CD4-positive, alpha-beta memory T cell (primary cell): ENCODE results near the gene CDH18. TPM values are rescaled to one million over a fixed set of nuclear protein-coding genes. Genes with fewer than 3 reads are reported as not detected.

ENCODE experiments used
- CTCF ChIA-PET: fragments of 350-600 bp; sonication (Branson Sonifier 250); formaldehyde crosslinking; loops from one replicate; lab custom pipeline; 2021; ENCODE audit warnings: inconsistent platforms; ENCODE audit not compliant: partially characterized antibody; lab: Charles Lee
- POLR2A ChIA-PET: fragments of 350-600 bp; sonication (Branson Sonifier 250); formaldehyde crosslinking; loops from one replicate; lab custom pipeline; 2021; ENCODE audit not compliant: partially characterized antibody; lab: Charles Lee
- DNase-seq, 5 donors: peaks; one replicate each; pipeline versions ENCODE4 v3.0.0 to v3.0.0-alpha.2; 2020 to 2022; ENCODE audit warnings: mixed read lengths in 1 of 5
- H3K27ac ChIP-seq: one replicate; pipeline ENCODE4 v1.7.0; 2013; ENCODE audit warnings: low read depth, low read length
- H3K27me3 ChIP-seq: 2 replicates; pipeline ENCODE4 v1.7.0; 2013; ENCODE audit warnings: mild to moderate bottlenecking, low read length, moderate library complexity; ENCODE audit not compliant: insufficient read depth
- H3K36me3 ChIP-seq: 2 replicates; pipeline ENCODE4 v1.7.0; 2013; ENCODE audit warnings: mild to moderate bottlenecking, low read length, moderate library complexity; ENCODE audit not compliant: insufficient read depth
- H3K4me1 ChIP-seq: 2 replicates; pipeline ENCODE4 v1.7.0; 2013; ENCODE audit warnings: mild to moderate bottlenecking, low read length, moderate library complexity; ENCODE audit not compliant: insufficient read depth
- H3K4me3 ChIP-seq, 2 donors: one replicate each; pipeline ENCODE4 v1.7.0; 2013; ENCODE audit warnings: low read length in 2 of 2, mild to moderate bottlenecking in 1 of 2
- H3K9me3 ChIP-seq, 2 donors: one replicate each; pipeline ENCODE4 v1.7.0; 2013; ENCODE audit warnings: low read length in 2 of 2, control low read depth in 1 of 2; ENCODE audit not compliant: control insufficient read depth in 1 of 2
- H3K27ac Mint-ChIP-seq, 7 donors: one replicate each; pipeline ENCODE4 v1.8.0; 2020 to 2021; ENCODE audit warnings: mixed read lengths in 7 of 7, mild to moderate bottlenecking in 6 of 7, inconsistent platforms in 3 of 7, moderate library complexity in 3 of 7
- H3K27me3 Mint-ChIP-seq, 2 donors: one replicate each; pipeline ENCODE4 v1.8.0; 2020 to 2021; ENCODE audit warnings: mixed read lengths in 2 of 2
- H3K36me3 Mint-ChIP-seq, 2 donors: one replicate each; pipeline ENCODE4 v1.8.0; 2020 to 2021; ENCODE audit warnings: mixed read lengths in 2 of 2, inconsistent platforms in 1 of 2, mild to moderate bottlenecking in 1 of 2
- H3K4me1 Mint-ChIP-seq, 4 donors: one replicate each; pipeline ENCODE4 v1.8.0; 2020 to 2021; ENCODE audit warnings: mixed read lengths in 4 of 4, mild to moderate bottlenecking in 1 of 4
- H3K4me3 Mint-ChIP-seq, 8 donors: one replicate each; pipeline ENCODE4 v1.8.0; 2020 to 2021; ENCODE audit warnings: mixed read lengths in 8 of 8, mild to moderate bottlenecking in 7 of 8, moderate library complexity in 6 of 8, inconsistent platforms in 3 of 8
- H3K9me3 Mint-ChIP-seq, 8 donors: one replicate each; pipeline ENCODE4 v1.8.0; 2020 to 2021; ENCODE audit warnings: mixed read lengths in 8 of 8, mild to moderate bottlenecking in 5 of 8, inconsistent platforms in 3 of 8, moderate library complexity in 1 of 8
- intact Hi-C: fragments of 100-400 bp; cut with micrococcal nuclease; formaldehyde crosslinking; loops from one replicate; pipeline ENCODE4 v1.15.1; 2023
- polyA plus RNA-seq, 2 donors: library from polyadenylated mRNA; unstranded; fragments of 300-500 nt; fragmentation: Illumina TruSeq; gene quantifications; one replicate each; pipeline ENCODE4 v1.2.3, GENCODE V29; 2021
- total RNA-seq, 2 experiments: library from RNA; stranded (reverse); gene quantifications; one replicate each; pipeline ENCODE4 v1.2.3, GENCODE V29; 2021

The CDH18 gene
- total and polyA plus RNA-seq, 4 experiments from 2014 or later = not detected

- intact Hi-C loops = no loop called here
- no peaks in the 10 kb centered on the region for H3K36me3 Mint-ChIP-seq
- no peak overlapping the region for H3K4me3 ChIP-seq
- no peak overlapping the region for H3K27ac ChIP-seq
- CTCF ChIA-PET = no interaction called here
- H3K9me3 Mint-ChIP-seq = peaks cover 0 to 24% (median 12%) of the 10 kb centered on the region in 8 donors
- POLR2A ChIA-PET = no interaction called here
- no peak overlapping the region for H3K27ac Mint-ChIP-seq
- no peaks in the 10 kb centered on the region for H3K36me3 ChIP-seq
- peaks cover 0 to 1% (median 0%) of the 10 kb centered on the region in 4 donors for H3K4me1 Mint-ChIP-seq
- no peaks in the 10 kb centered on the region for H3K27me3 Mint-ChIP-seq
- peaks cover 0 to 3% of the 10 kb centered on the region in 2 donors for H3K9me3 ChIP-seq
- H3K4me3 Mint-ChIP-seq = no peak overlapping the region
- DNase-seq = no peak
- no peaks in the 10 kb centered on the region for H3K27me3 ChIP-seq
- no peaks in the 10 kb centered on the region for H3K4me1 ChIP-seq
Observed at GRCh38 chr5:19536387-19536786, 451.6 kb downstream of the CDH18 start.

GRCh38 chr5:19534751-19535150 lies 453.2 kb downstream of the CDH18 start:
- Mint-ChIP-seq H3K4me3 (no peak overlapping the region), H3K9me3 (peaks cover 0 to 29% (median 11%) of the 10 kb centered on the region in 8 donors), H3K36me3 (no peaks in the 10 kb centered on the region), H3K27ac (no peak overlapping the region), H3K27me3 (no peaks in the 10 kb centered on the region), H3K4me1 (peaks cover 0 to 1% (median 0%) of the 10 kb centered on the region in 4 donors)
- no peaks in the 10 kb centered on the region for H3K36me3 ChIP-seq
- no peak overlapping the region for H3K27ac ChIP-seq
- intact Hi-C loops = no loop called here
- peaks cover 0 to 4% of the 10 kb centered on the region in 2 donors for H3K9me3 ChIP-seq
- no peaks in the 10 kb centered on the region for H3K4me1 ChIP-seq
- ChIA-PET POLR2A (no interaction called here), CTCF (no interaction called here)
- DNase-seq = no peak
- H3K4me3 ChIP-seq = no peak overlapping the region
- no peaks in the 10 kb centered on the region for H3K27me3 ChIP-seq

- DNase-seq = no peak
- H3K36me3 ChIP-seq = no peaks in the 10 kb centered on the region
- Mint-ChIP-seq H3K4me3 (no peak overlapping the region), H3K27me3 (no peaks in the 10 kb centered on the region), H3K27ac (no peak overlapping the region), H3K9me3 (peaks cover 0 to 26% (median 11%) of the 10 kb centered on the region in 8 donors), H3K4me1 (peaks cover 0 to 1% (median 0%) of the 10 kb centered on the region in 4 donors), H3K36me3 (no peaks in the 10 kb centered on the region)
- no peak overlapping the region for H3K27ac ChIP-seq
- POLR2A ChIA-PET = no interaction called here
- intact Hi-C loops = no loop called here
- H3K27me3 ChIP-seq = no peaks in the 10 kb centered on the region
- peaks cover 0 to 4% of the 10 kb centered on the region in 2 donors for H3K9me3 ChIP-seq
- H3K4me1 ChIP-seq = no peaks in the 10 kb centered on the region
- CTCF ChIA-PET = no interaction called here
- H3K4me3 ChIP-seq = no peak overlapping the region
Observed at GRCh38 chr5:19532936-19533335, 455.1 kb downstream of the CDH18 start.

GRCh38 chr5:19531374-19531952 lies 456.5 kb downstream of the CDH18 start:
- H3K27ac Mint-ChIP-seq = no peak overlapping the region
- ChIA-PET CTCF (no interaction called here), POLR2A (no interaction called here)
- intact Hi-C loops = no loop called here
- no peaks in the 10 kb centered on the region for H3K36me3 ChIP-seq
- H3K4me1 ChIP-seq = no peaks in the 10 kb centered on the region
- DNase-seq = no peak
- H3K27me3 ChIP-seq = no peaks in the 10 kb centered on the region
- peaks cover 0 to 21% (median 11%) of the 10 kb centered on the region in 8 donors for H3K9me3 Mint-ChIP-seq
- no peaks in the 10 kb centered on the region for H3K36me3 Mint-ChIP-seq
- peaks cover 0 to 4% of the 10 kb centered on the region in 2 donors for H3K9me3 ChIP-seq
- no peak overlapping the region for H3K4me3 ChIP-seq
- H3K4me3 Mint-ChIP-seq = no peak overlapping the region
- peaks cover 0 to 1% (median 0%) of the 10 kb centered on the region in 4 donors for H3K4me1 Mint-ChIP-seq
- no peaks in the 10 kb centered on the region for H3K27me3 Mint-ChIP-seq
- no peak overlapping the region for H3K27ac ChIP-seq

- no peaks in the 10 kb centered on the region for H3K27me3 Mint-ChIP-seq
- no peak overlapping the region for H3K4me3 Mint-ChIP-seq
- peaks cover 0 to 17% (median 7%) of the 10 kb centered on the region in 8 donors for H3K9me3 Mint-ChIP-seq
- no peak overlapping the region for H3K27ac ChIP-seq
- no peaks in the 10 kb centered on the region for H3K36me3 Mint-ChIP-seq
- no peak for DNase-seq
- no peaks in the 10 kb centered on the region for H3K4me1 Mint-ChIP-seq
- ChIA-PET POLR2A (no interaction called here), CTCF (no interaction called here)
- no peak overlapping the region for H3K27ac Mint-ChIP-seq
- no peaks in the 10 kb centered on the region for H3K36me3 ChIP-seq
- intact Hi-C loops = no loop called here
- no peak overlapping the region for H3K4me3 ChIP-seq
- H3K9me3 ChIP-seq = peaks cover 0 to 8% of the 10 kb centered on the region in 2 donors
- no peaks in the 10 kb centered on the region for H3K4me1 ChIP-seq
- H3K27me3 ChIP-seq = no peaks in the 10 kb centered on the region
Observed at GRCh38 chr5:19519448-19519847, 468.6 kb downstream of the CDH18 start.

- no peak for DNase-seq
- Mint-ChIP-seq H3K36me3 (no peaks in the 10 kb centered on the region), H3K27me3 (no peaks in the 10 kb centered on the region), H3K27ac (no peak overlapping the region), H3K9me3 (peaks cover 0 to 21% (median 5%) of the 10 kb centered on the region in 8 donors), H3K4me1 (no peaks in the 10 kb centered on the region), H3K4me3 (no peak overlapping the region)
- H3K36me3 ChIP-seq = no peaks in the 10 kb centered on the region
- ChIA-PET CTCF (interaction anchor here (1.1 kb wide), 1 partner anchor 15 kb away, joined by 3 read pairs; no protein-coding TSS in a partner anchor), POLR2A (no interaction called here)
- H3K9me3 ChIP-seq = peaks cover 0 to 3% of the 10 kb centered on the region in 2 donors
- H3K4me1 ChIP-seq = no peaks in the 10 kb centered on the region
- intact Hi-C loops = no loop called here
- H3K27ac ChIP-seq = no peak overlapping the region
- H3K4me3 ChIP-seq = no peak overlapping the region
- H3K27me3 ChIP-seq = no peaks in the 10 kb centered on the region
Observed at GRCh38 chr5:19498852-19499251, 489.1 kb downstream of the CDH18 start.

GRCh38 chr5:19497229-19497815 lies 490.7 kb downstream of the CDH18 start:
- no peaks in the 10 kb centered on the region for H3K27me3 Mint-ChIP-seq
- peaks cover 0 to 2% of the 10 kb centered on the region in 2 donors for H3K9me3 ChIP-seq
- intact Hi-C loops = loop anchor here (1.0 kb wide), 1 partner anchor 9 kb away; no protein-coding TSS in a partner anchor
- CTCF ChIA-PET = no interaction called here
- POLR2A ChIA-PET = no interaction called here
- H3K4me3 Mint-ChIP-seq = no peak overlapping the region
- no peak overlapping the region for H3K27ac Mint-ChIP-seq
- no peak overlapping the region for H3K27ac ChIP-seq
- no peaks in the 10 kb centered on the region for H3K36me3 ChIP-seq
- no peak overlapping the region for H3K4me3 ChIP-seq
- peaks cover 0 to 24% (median 7%) of the 10 kb centered on the region in 8 donors for H3K9me3 Mint-ChIP-seq
- no peaks in the 10 kb centered on the region for H3K4me1 ChIP-seq
- no peaks in the 10 kb centered on the region for H3K27me3 ChIP-seq
- no peaks in the 10 kb centered on the region for H3K4me1 Mint-ChIP-seq
- H3K36me3 Mint-ChIP-seq = no peaks in the 10 kb centered on the region
- DNase-seq = no peak
